ENCODE results near the gene PDE11A. TPM values are rescaled to one million over a fixed set of nuclear protein-coding genes. Genes with fewer than 3 reads are reported as not detected.

The PDE11A gene
- total RNA-seq, 4 donors from 2014 or later, result under 0.01 to 0.58 (median under 0.01) TPM; not detected in 1

- 76% methylated on average over 5 of the region's 5 CpGs for WGBS
- intact Hi-C loops (cut with DNase I), result loop anchor here (10.0 kb wide), 1 partner anchor 232 kb away; no protein-coding TSS in a partner anchor
- no peaks in the 10 kb centered on the region for H3K36me3 ChIP-seq
- TF ChIP-seq POLR2A (IDR thresholded peaks at IDR 0.05; ENCODE audit: low read depth) (no peak), POLR2AphosphoS5 (IDR thresholded peaks at IDR 0.05) (no peak)
- no peak overlapping the region for H3K4me3 ChIP-seq
- H3K27ac ChIP-seq (replicated peaks in 1 of 4), result no peak overlapping the region
- no peak for DNase-seq (ENCODE audit: extremely low spot score)
- H3K4me1 ChIP-seq, result peaks cover 0 to 7% (median 0%) of the 10 kb centered on the region in 4 donors
- H3K9me3 ChIP-seq, result no peaks in the 10 kb centered on the region
- no peaks in the 10 kb centered on the region for H3K27me3 ChIP-seq
Measured at GRCh38 chr2:177726931-177727348, 345.6 kb downstream of the PDE11A start.

- Histone ChIP-seq H3K27me3 (no peaks in the 10 kb centered on the region), H3K4me3 (no peak overlapping the region), H3K9me3 (no peaks in the 10 kb centered on the region), H3K36me3 (no peaks in the 10 kb centered on the region), H3K27ac (replicated peaks in 1 of 4) (no peak overlapping the region), H3K4me1 (peaks cover 0 to 7% (median 0%) of the 10 kb centered on the region in 4 donors)
- TF ChIP-seq POLR2AphosphoS5 (IDR thresholded peaks at IDR 0.05) (no peak), CTCF (IDR thresholded peaks at IDR 0.05) (peak; percentile 71 to 84 (median 73)), POLR2A (IDR thresholded peaks at IDR 0.05; ENCODE audit: low read depth) (no peak)
- 39% methylated on average over 10 of the region's 10 CpGs for WGBS
- DNase-seq (ENCODE audit: extremely low spot score), result no peak
- intact Hi-C loops (cut with DNase I), result loop anchor here (5.0 to 10.0 kb wide), 3 partner anchors 230 to 557 kb away; no protein-coding TSS in a partner anchor
Measured at GRCh38 chr2:177724398-177725287, 347.9 kb downstream of the PDE11A start.

GRCh38 chr2:177723235-177723634 lies 349.3 kb downstream of the PDE11A start:
- H3K9me3 ChIP-seq, result no peaks in the 10 kb centered on the region
- intact Hi-C loops (cut with DNase I), result loop anchor here (5.0 to 10.0 kb wide), 3 partner anchors 228 to 556 kb away; no protein-coding TSS in a partner anchor
- WGBS, result 84% methylated on average over 3 of the region's 3 CpGs
- DNase-seq (ENCODE audit: extremely low spot score), result no peak
- H3K4me3 ChIP-seq, result no peak overlapping the region
- no peak overlapping the region for H3K27ac ChIP-seq (replicated peaks in 1 of 4)
- H3K27me3 ChIP-seq, result no peaks in the 10 kb centered on the region
- TF ChIP-seq POLR2AphosphoS5 (IDR thresholded peaks at IDR 0.05) (no peak), CTCF (IDR thresholded peaks at IDR 0.05) (no peak), EP300 (IDR thresholded peaks at IDR 0.05) (no peak), POLR2A (IDR thresholded peaks at IDR 0.05; ENCODE audit: low read depth) (no peak)
- H3K4me1 ChIP-seq, result peaks cover 0 to 7% (median 0%) of the 10 kb centered on the region in 4 donors
- no peaks in the 10 kb centered on the region for H3K36me3 ChIP-seq

GRCh38 chr2:177721818-177722567 lies 350.6 kb downstream of the PDE11A start:
- Histone ChIP-seq H3K27ac (replicated peaks in 1 of 4) (no peak overlapping the region), H3K27me3 (no peaks in the 10 kb centered on the region), H3K4me3 (no peak overlapping the region), H3K4me1 (peaks cover 0 to 7% (median 0%) of the 10 kb centered on the region in 4 donors), H3K9me3 (no peaks in the 10 kb centered on the region), H3K36me3 (no peaks in the 10 kb centered on the region)
- no peak for DNase-seq (ENCODE audit: extremely low spot score)
- TF ChIP-seq POLR2A (IDR thresholded peaks at IDR 0.05; ENCODE audit: low read depth) (no peak), EP300 (IDR thresholded peaks at IDR 0.05) (no peak), CTCF (IDR thresholded peaks at IDR 0.05) (no peak), POLR2AphosphoS5 (IDR thresholded peaks at IDR 0.05) (no peak)
- WGBS, result 73% methylated on average over 11 of the region's 11 CpGs
- intact Hi-C loops (cut with DNase I), result loop anchor here (5.0 to 10.0 kb wide), 3 partner anchors 227 to 555 kb away; no protein-coding TSS in a partner anchor
